DMS79 treated with DMSO at 0.1 percent for 48 hours (cell line): ENCODE data around the gene SORCS1.

ENCODE experiments used
- DNase-seq: peaks from one replicate; lab custom pipeline; 2025; lab: John Stamatoyannopoulos, UW

SORCS1 gene

GRCh38 chr10:106992055-106992454 is 172.5 kb downstream of the SORCS1 start:
- DNase-seq, result no peak

DNA sequence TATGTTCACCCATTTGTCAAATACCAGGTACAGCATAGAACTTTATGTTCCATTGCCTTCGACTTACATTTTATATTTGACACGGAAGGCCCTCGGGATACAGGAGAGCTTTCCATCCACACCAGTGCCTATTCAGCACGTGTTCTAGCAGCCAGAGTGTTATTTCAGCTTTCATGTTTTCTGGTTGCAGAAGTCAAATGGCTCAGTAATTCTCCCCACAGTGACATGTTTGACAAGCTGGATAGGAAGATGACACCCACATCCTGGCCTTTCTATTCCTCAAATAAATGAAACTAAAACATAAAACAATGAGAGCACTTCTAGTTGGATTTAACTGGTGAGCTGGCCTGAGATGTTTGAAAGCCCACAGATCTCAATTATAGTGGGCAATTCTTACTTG is 173.4 kb downstream of the SORCS1 start:
- DNase-seq, result no peak

GRCh38 chr10:106987362-106987761 is 177.1 kb downstream of the SORCS1 start:
- DNase-seq, result no peak

- no peak for DNase-seq
Observed at GRCh38 chr10:106982268-106982667, 182.2 kb downstream of the SORCS1 start.

GRCh38 chr10:106981452-106982075 is 182.9 kb downstream of the SORCS1 start:
- DNase-seq, result no peak

GRCh38 chr10:106980495-106981451 is 183.7 kb downstream of the SORCS1 start:
- DNase-seq, result no peak

- DNase-seq, result no peak
Observed at GRCh38 chr10:106978756-106979155, 185.8 kb downstream of the SORCS1 start.

DNA sequence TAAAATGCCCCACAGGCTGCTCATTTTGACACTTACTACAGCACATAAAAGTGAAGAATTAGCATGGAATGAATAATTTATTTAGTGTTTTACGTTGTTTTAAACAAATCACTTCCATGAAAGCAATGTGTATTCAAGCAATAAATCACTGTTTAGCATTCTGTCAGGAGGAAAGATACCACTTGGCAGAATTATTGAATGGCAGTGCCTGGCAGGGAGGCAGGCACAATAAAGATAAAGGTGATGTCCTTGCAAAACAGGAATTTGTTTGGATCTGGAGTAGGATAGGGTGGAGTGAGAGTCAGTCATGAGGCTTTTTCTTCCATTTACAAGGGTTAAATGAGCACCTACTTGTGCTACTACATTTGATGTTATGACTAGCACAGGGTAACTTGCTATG is 190.8 kb downstream of the SORCS1 start:
- no peak for DNase-seq

GRCh38 chr10:106973288-106973687 is 191.2 kb downstream of the SORCS1 start:
- no peak for DNase-seq

DNA sequence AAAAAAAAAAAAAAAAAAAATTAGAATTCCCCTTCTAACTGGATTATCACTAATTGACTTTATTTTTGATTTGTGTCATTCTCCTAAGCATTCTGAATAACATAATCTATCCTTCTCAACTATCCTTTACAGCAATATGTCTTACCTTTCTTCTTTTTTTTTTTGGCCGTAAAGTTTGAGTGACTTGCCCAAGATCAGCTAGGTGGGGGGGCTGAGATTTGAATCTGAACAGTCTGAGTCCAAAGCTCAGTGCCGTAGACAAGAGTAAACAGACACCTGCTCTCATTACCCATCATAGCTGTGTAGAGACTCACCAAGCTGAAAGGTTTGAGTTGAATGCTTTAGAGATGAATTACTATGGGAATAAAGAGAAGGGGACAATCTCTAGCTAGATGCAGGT is 192.1 kb downstream of the SORCS1 start:
- DNase-seq, result no peak

DNA sequence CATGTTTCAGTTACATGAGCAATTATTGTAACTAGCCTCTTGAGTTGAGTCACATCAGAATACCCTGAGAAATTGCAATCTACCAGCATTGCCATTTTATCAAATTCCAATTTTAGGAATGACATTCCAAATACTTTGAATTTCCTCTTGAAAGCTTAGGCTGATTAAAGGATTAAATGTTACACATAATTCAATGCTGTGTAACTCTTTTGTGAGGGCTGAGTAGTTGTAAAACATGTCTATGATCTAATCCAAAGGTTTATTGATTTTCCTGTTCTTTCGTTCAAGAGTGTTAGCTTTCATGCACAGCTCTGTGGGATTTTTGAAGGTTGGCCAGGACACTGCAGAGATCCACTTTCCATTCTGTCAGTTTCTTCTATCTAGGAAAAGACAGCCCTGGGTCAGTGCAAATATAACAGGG is 193.1 kb downstream of the SORCS1 start:
- no peak for DNase-seq

GRCh38 chr10:106967452-106967851 is 197.1 kb downstream of the SORCS1 start:
- no peak for DNase-seq

DNA sequence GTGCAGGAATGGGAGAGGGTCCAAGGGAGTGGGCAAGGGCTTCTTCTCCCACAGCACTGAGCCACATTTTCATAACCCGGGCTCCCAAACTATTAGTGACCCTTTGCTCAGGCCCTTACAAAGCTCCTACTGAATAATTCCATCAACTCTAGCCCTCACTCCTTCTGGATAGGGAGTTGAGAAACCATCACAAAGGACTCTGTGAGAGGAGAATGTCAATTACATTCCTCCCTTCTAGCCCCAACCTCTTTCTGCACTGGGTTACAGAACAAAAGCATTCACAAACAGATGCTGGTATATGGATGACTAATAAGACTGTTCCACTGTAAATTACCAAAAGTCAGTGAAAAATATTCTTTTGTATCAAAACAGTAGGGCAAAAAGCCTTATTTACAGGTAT is 203.7 kb downstream of the SORCS1 start:
- no peak for DNase-seq

- DNase-seq, result no peak
Observed at GRCh38 chr10:106959521-106959920, 205.0 kb downstream of the SORCS1 start.

GRCh38 chr10:106958589-106959361 is 205.7 kb downstream of the SORCS1 start:
- no peak for DNase-seq

- DNase-seq, result no peak
Observed at GRCh38 chr10:106957823-106958588, 206.5 kb downstream of the SORCS1 start.

GRCh38 chr10:106956216-106956915 is 208.1 kb downstream of the SORCS1 start:
- no peak for DNase-seq

DNA sequence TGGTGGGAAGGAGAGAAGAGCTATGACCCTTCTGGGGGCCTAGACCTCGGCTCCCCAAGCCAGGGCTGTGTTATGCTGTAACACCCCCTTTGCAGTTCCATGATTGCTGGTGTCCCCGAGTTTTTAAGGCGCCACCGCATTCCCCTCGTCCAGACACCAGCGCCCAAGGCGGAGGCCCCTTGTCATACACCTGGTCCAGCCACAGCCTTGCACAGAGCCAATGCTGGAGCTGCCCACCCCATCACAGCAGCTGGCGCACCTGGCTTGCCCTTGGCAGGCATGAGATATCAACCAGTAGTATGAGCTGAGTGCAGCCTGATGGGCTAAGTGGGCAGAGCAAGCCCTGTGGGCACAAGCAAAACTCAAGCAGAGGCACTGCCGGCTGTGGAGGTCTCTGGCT is 209.4 kb downstream of the SORCS1 start:
- DNase-seq, result no peak

GRCh38 chr10:106952033-106952432 is 212.5 kb downstream of the SORCS1 start:
- no peak for DNase-seq

- DNase-seq, result no peak
Observed at GRCh38 chr10:106949680-106950478, 214.6 kb downstream of the SORCS1 start.
